Neural crest cell (in vitro differentiated cells): ENCODE measurements around the gene CUX1. TPM values are rescaled to one million over a fixed set of nuclear protein-coding genes. Genes with fewer than 3 reads are reported as not detected.

Experiments
- DNase-seq: peaks from one replicate; pipeline ENCODE4 v3.0.0; 2021; ENCODE audit warnings: low read depth, mixed read lengths, low spot score
- H3K27ac Mint-ChIP-seq: one replicate; pipeline ENCODE4 v1.8.0; 2021; ENCODE audit warnings: mild to moderate bottlenecking, mixed read lengths; ENCODE audit not compliant: unreplicated experiment
- H3K27me3 Mint-ChIP-seq: 2 replicates; pipeline ENCODE4 v1.8.0; 2021; ENCODE audit warnings: low read depth, mild to moderate bottlenecking, mixed read lengths
- H3K36me3 Mint-ChIP-seq: 2 replicates; pipeline ENCODE4 v1.8.0; 2021; ENCODE audit warnings: low read depth, mild to moderate bottlenecking, mixed read lengths
- H3K4me1 Mint-ChIP-seq: 2 replicates; pipeline ENCODE4 v1.8.0; 2021; ENCODE audit warnings: mixed read lengths
- H3K4me3 Mint-ChIP-seq: one replicate; pipeline ENCODE4 v1.8.0; 2021; ENCODE audit warnings: mild to moderate bottlenecking, mixed read lengths
- H3K9me3 Mint-ChIP-seq: 2 replicates; pipeline ENCODE4 v1.8.0; 2021; ENCODE audit warnings: mixed read lengths
- total RNA-seq: library from RNA; stranded (reverse); gene quantifications from 2 replicates; pipeline ENCODE4 v1.2.1, GENCODE V29; 2021
- TF ChIP-seq, protein P1 (sequence below): fragments of 200-600 bp; sonication (generic); conservative IDR thresholded peaks from 2 replicates; pipeline ENCODE4 v1.5.0; 2021; ENCODE audit warnings: antibody characterized with exemption, mild to moderate bottlenecking

The CUX1 gene
- total RNA-seq, 1 donor from 2014 or later, result 60.0 TPM

DNA sequence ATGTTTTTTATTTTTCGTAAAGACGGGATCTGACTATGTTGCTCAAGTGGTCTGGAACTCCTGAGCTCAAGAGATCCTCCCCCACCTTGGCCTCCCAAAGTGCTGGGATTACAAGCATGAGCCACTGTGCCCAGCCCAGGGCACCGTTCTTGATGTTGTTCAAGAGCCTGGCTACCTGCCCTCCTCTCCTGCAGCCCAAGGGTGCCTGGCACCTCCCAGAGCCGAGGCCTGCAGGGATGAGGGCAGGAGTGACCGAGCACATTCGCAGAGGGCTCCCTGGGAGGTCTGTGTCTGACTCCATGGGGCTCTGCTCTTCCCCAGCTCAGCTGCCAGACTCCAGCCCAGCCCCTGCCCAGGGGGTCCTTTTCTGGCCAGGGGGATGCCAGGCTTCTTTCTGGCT lies 484.6 kb downstream of the CUX1 start:
- TF ChIP-seq, protein P1, sequence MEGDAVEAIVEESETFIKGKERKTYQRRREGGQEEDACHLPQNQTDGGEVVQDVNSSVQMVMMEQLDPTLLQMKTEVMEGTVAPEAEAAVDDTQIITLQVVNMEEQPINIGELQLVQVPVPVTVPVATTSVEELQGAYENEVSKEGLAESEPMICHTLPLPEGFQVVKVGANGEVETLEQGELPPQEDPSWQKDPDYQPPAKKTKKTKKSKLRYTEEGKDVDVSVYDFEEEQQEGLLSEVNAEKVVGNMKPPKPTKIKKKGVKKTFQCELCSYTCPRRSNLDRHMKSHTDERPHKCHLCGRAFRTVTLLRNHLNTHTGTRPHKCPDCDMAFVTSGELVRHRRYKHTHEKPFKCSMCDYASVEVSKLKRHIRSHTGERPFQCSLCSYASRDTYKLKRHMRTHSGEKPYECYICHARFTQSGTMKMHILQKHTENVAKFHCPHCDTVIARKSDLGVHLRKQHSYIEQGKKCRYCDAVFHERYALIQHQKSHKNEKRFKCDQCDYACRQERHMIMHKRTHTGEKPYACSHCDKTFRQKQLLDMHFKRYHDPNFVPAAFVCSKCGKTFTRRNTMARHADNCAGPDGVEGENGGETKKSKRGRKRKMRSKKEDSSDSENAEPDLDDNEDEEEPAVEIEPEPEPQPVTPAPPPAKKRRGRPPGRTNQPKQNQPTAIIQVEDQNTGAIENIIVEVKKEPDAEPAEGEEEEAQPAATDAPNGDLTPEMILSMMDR, result no peak

GRCh38 chr7:102303669-102304422 lies 486.4 kb downstream of the CUX1 start:
- Mint-ChIP-seq H3K4me3 (no peak overlapping the region), H3K9me3 (no peaks in the 10 kb centered on the region), H3K36me3 (no peaks in the 10 kb centered on the region), H3K4me1 (peaks cover 12% of the 10 kb centered on the region), H3K27ac (no peak overlapping the region), H3K27me3 (no peaks in the 10 kb centered on the region)
- TF ChIP-seq, protein P1, result no peak
- no peak for DNase-seq

More for the DNA sequence above, 484.6 kb downstream of the CUX1 start:
- H3K36me3 Mint-ChIP-seq, result no peaks in the 10 kb centered on the region
- H3K27ac Mint-ChIP-seq, result no peak overlapping the region
- no peaks in the 10 kb centered on the region for H3K27me3 Mint-ChIP-seq
- DNase-seq, result no peak
- H3K4me1 Mint-ChIP-seq, result peaks cover 7% of the 10 kb centered on the region
- H3K4me3 Mint-ChIP-seq, result no peak overlapping the region
- H3K9me3 Mint-ChIP-seq, result no peaks in the 10 kb centered on the region

GRCh38 chr7:102304668-102305067 lies 487.2 kb downstream of the CUX1 start:
- Mint-ChIP-seq H3K4me3 (no peak overlapping the region), H3K4me1 (peaks cover 12% of the 10 kb centered on the region), H3K9me3 (no peaks in the 10 kb centered on the region), H3K36me3 (no peaks in the 10 kb centered on the region), H3K27me3 (no peaks in the 10 kb centered on the region), H3K27ac (no peak overlapping the region)
- DNase-seq, result no peak
- TF ChIP-seq, protein P1, result no peak

- Mint-ChIP-seq H3K9me3 (no peaks in the 10 kb centered on the region), H3K4me1 (peaks cover 12% of the 10 kb centered on the region), H3K27ac (no peak overlapping the region), H3K27me3 (no peaks in the 10 kb centered on the region), H3K36me3 (no peaks in the 10 kb centered on the region), H3K4me3 (no peak overlapping the region)
- TF ChIP-seq, protein P1, result no peak
- no peak for DNase-seq
Observed at GRCh38 chr7:102305414-102306268, 488.2 kb downstream of the CUX1 start.

GRCh38 chr7:102306916-102307677 lies 489.7 kb downstream of the CUX1 start:
- TF ChIP-seq, protein P1, result no peak
- Mint-ChIP-seq H3K4me3 (no peak overlapping the region), H3K27ac (no peak overlapping the region), H3K27me3 (no peaks in the 10 kb centered on the region), H3K36me3 (no peaks in the 10 kb centered on the region), H3K9me3 (no peaks in the 10 kb centered on the region), H3K4me1 (peaks cover 12% of the 10 kb centered on the region)
- DNase-seq, result peak; percentile 28
